Liver (tissue), 3 donors: ENCODE results near the gene SMIM36.

Experiments used
- JUND ChIP-seq, 2 donors: IDR thresholded peaks; 2 replicates each; pipeline ENCODE4 v1.6.1; 2016; ENCODE audit warnings: antibody characterized with exemption in 2 of 2
- TF ChIP-seq, protein P1 (sequence below): fragments of 150-350 bp; IDR thresholded peaks from 2 replicates; pipeline ENCODE4 v1.5.1; 2017; ENCODE audit warnings: improper control_type of control experiment, low read depth, low read length; ENCODE audit not compliant: missing input control
- donor health status: healthy.
- donor health status: healthy.

DNA sequence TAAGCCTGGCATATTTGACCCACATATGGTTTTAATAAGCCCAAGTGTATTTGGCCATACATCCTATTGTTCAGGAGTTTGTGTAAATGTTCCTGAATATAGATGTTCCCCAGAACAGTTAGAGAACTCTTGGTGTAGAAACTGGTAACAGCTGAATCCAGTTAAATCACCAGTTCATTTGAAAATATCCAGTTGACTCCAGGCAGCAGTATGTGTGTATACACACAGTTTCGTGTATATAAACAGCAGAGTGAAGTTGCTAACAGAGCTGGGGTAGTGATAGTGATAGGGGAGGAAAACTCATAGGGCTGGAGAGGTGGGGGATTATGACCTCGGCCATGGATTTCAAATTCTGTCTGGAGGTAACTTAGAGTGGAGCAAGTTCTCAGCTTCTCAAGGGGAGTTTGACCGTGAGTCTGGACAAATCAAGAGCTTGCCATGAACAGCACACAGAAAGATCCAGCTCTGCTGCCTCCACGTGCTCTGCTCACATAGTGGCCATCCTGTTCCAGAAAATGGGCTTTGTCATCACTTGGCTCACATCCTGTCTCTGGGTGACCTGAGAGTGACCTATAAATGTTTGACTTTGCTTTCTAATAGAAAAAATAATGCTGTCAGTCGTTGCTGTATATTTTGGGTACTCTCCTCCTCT, 59.0 kb downstream of the SMIM36 start:
- TF ChIP-seq, protein P1, sequence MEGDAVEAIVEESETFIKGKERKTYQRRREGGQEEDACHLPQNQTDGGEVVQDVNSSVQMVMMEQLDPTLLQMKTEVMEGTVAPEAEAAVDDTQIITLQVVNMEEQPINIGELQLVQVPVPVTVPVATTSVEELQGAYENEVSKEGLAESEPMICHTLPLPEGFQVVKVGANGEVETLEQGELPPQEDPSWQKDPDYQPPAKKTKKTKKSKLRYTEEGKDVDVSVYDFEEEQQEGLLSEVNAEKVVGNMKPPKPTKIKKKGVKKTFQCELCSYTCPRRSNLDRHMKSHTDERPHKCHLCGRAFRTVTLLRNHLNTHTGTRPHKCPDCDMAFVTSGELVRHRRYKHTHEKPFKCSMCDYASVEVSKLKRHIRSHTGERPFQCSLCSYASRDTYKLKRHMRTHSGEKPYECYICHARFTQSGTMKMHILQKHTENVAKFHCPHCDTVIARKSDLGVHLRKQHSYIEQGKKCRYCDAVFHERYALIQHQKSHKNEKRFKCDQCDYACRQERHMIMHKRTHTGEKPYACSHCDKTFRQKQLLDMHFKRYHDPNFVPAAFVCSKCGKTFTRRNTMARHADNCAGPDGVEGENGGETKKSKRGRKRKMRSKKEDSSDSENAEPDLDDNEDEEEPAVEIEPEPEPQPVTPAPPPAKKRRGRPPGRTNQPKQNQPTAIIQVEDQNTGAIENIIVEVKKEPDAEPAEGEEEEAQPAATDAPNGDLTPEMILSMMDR = no peak
- TF ChIP-seq JUND (IDR thresholded peaks at IDR 0.05) = peak; percentile 65 to 67
